HUDEP-2 (cell line): Measurements from ENCODE around the gene PARD3B.
"Not testable (repeated sequence)": the region's sequence is repeated elsewhere in the genome, so short reads cannot be mapped to it uniquely, and the experiment has no call there.

Experiments used
- DNase-seq, 76 experiments: peaks; one replicate each; lab custom pipeline; 2025; ENCODE audit not compliant: unreplicated experiment in 76 of 76; lab: John Stamatoyannopoulos, UW

The PARD3B gene

GRCh38 chr2:205477016-205477705 lies 931.9 kb downstream of the PARD3B start:
- no peak for DNase-seq

- no peak for DNase-seq
Measured at GRCh38 chr2:205481861-205482260, 936.6 kb downstream of the PARD3B start.

- DNase-seq: no peak
Measured at GRCh38 chr2:205482399-205483081, 937.3 kb downstream of the PARD3B start.

- no peak for DNase-seq
Measured at GRCh38 chr2:205483095-205483494, 937.8 kb downstream of the PARD3B start.

GRCh38 chr2:205484215-205484614 lies 938.9 kb downstream of the PARD3B start:
- no peak for DNase-seq

GRCh38 chr2:205484764-205485163 lies 939.5 kb downstream of the PARD3B start:
- DNase-seq: no peak

- DNase-seq: not testable (repeated sequence)
Measured at GRCh38 chr2:205493528-205493927, 948.3 kb downstream of the PARD3B start.

GRCh38 chr2:205494537-205495235 lies 949.4 kb downstream of the PARD3B start:
- DNase-seq: no peak

- no peak for DNase-seq
Measured at GRCh38 chr2:205495819-205496218, 950.5 kb downstream of the PARD3B start.

- no peak for DNase-seq
Measured at GRCh38 chr2:205496370-205496769, 951.1 kb downstream of the PARD3B start.

- no peak for DNase-seq
Measured at GRCh38 chr2:205496772-205497171, 951.5 kb downstream of the PARD3B start.

GRCh38 chr2:205499006-205499405 lies 953.7 kb downstream of the PARD3B start:
- DNase-seq: no peak

- no peak for DNase-seq
Measured at GRCh38 chr2:205500065-205500464, 954.8 kb downstream of the PARD3B start.

GRCh38 chr2:205500951-205501350 lies 955.7 kb downstream of the PARD3B start:
- no peak for DNase-seq

GRCh38 chr2:205501826-205502225 lies 956.6 kb downstream of the PARD3B start:
- DNase-seq: no peak

- DNase-seq: no peak
Measured at GRCh38 chr2:205505371-205505770, 960.1 kb downstream of the PARD3B start.

- DNase-seq: no peak
Measured at GRCh38 chr2:205509655-205510054, 964.4 kb downstream of the PARD3B start.

GRCh38 chr2:205510345-205510744 lies 965.1 kb downstream of the PARD3B start:
- DNase-seq: no peak

- no peak for DNase-seq
Measured at GRCh38 chr2:205511221-205511620, 965.9 kb downstream of the PARD3B start.

GRCh38 chr2:205511641-205512040 lies 966.4 kb downstream of the PARD3B start:
- DNase-seq: no peak

GRCh38 chr2:205520311-205520710 lies 975.0 kb downstream of the PARD3B start:
- DNase-seq: no peak

- DNase-seq: no peak
Measured at GRCh38 chr2:205524656-205525055, 979.4 kb downstream of the PARD3B start.
